Bronchial epithelial cell (primary cell): ENCODE data around the gene SLC16A11. TPM values are rescaled to one million over a fixed set of nuclear protein-coding genes. Genes with fewer than 3 reads are reported as not detected.
"Not testable (repeated sequence)": the region's sequence is repeated elsewhere in the genome, so short reads cannot be mapped to it uniquely, and the experiment has no call there.

Experiments used
- DNase-seq: peaks from one replicate; pipeline ENCODE4 v3.0.0-alpha.2; 2010; ENCODE audit warnings: low read depth
- FAIRE-seq: peaks from 2 replicates; lab custom pipeline; 2011; peaks lifted over from hg19 to GRCh38; lab: Jason Lieb, UNC
- H3K27me3 ChIP-seq: 2 replicates; pipeline ENCODE4 v1.5.1; 2011; ENCODE audit warnings: low read length; ENCODE audit not compliant: control insufficient read depth, insufficient read depth
- H3K36me3 ChIP-seq: 2 replicates; pipeline ENCODE4 v1.5.1; 2011; ENCODE audit warnings: low read length; ENCODE audit not compliant: control insufficient read depth, insufficient read depth
- H3K4me3 ChIP-seq: 2 replicates; pipeline ENCODE4 v1.5.1; 2011; ENCODE audit warnings: mild to moderate bottlenecking, low read depth, low read length, control low read depth
- total RNA-seq: library from RNA; depleted of rRNA; stranded (reverse); fragments of >200 nt; gene quantifications from 2 replicates; pipeline ENCODE4 v1.2.1, GENCODE V29; 2014
- TF ChIP-seq, protein P1 (sequence below): IDR thresholded peaks from 2 replicates; pipeline ENCODE4 v1.5.1; 2011; ENCODE audit warnings: mild to moderate bottlenecking, moderate library complexity, low read length, control low read depth, inconsistent platforms; ENCODE audit not compliant: insufficient read depth, severe bottlenecking

The SLC16A11 gene
- total RNA-seq, 1 donor from 2014 or later, result not detected

DNA sequence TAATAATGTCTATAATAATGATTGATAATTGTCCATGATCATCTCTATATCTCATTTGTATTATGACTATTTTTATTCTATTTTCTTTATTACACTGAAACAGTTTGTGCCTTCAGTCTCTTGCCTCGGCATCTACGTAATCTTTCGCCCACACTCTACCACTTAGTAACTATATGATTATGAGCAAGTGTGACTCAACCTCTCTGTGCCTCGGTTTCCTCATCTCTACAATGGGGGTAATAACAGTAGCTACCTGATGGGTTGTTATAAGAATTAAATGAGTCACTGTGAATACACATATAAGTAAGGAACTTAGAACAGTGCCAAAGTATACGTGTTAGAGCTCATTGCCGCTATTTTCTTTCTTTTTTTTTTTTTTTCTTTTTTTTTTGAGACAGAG, 3.7 kb upstream of the SLC16A11 start:
- Histone ChIP-seq H3K27me3 (peaks cover 2% of the 10 kb centered on the region), H3K4me3 (no peak overlapping the region), H3K36me3 (no peaks in the 10 kb centered on the region)
- TF ChIP-seq, protein P1, sequence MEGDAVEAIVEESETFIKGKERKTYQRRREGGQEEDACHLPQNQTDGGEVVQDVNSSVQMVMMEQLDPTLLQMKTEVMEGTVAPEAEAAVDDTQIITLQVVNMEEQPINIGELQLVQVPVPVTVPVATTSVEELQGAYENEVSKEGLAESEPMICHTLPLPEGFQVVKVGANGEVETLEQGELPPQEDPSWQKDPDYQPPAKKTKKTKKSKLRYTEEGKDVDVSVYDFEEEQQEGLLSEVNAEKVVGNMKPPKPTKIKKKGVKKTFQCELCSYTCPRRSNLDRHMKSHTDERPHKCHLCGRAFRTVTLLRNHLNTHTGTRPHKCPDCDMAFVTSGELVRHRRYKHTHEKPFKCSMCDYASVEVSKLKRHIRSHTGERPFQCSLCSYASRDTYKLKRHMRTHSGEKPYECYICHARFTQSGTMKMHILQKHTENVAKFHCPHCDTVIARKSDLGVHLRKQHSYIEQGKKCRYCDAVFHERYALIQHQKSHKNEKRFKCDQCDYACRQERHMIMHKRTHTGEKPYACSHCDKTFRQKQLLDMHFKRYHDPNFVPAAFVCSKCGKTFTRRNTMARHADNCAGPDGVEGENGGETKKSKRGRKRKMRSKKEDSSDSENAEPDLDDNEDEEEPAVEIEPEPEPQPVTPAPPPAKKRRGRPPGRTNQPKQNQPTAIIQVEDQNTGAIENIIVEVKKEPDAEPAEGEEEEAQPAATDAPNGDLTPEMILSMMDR, result no peak
- no peak for FAIRE-seq
- no peak for DNase-seq

DNA sequence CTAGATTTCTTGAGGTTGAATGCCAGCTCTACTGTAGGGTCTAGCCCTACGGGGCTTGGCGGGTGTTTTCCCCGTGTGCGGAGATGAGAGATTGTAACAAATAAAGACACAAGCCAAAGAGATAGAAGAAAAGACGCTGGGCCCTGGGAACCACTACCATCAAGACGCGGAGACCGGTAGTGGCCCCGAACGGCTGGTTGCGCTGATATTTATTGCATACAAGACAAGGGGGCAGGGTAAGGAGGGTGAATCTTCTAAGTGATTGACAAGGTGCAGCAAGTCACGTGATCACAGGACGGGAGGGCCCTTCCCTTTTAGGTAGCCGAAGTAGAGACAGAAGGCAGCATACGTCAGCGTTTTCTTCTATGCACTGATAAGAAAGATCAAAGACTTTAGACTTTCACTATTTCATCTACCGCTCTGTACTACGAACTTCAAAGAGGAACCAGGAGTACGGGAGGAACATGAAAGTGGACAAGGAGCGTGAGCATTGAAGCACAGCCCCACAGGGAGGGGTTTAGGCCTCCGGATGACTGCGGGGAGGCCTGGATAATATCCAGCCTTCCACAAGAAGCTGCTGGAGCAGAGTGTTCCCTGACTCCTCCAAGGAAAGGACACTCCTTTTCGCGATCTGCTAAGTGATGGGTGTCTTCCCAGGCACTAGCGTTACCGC, 3.0 kb upstream of the SLC16A11 start:
- DNase-seq, result peak; percentile 32
- H3K36me3 ChIP-seq, H3K27me3 ChIP-seq, FAIRE-seq, H3K4me3 ChIP-seq: not testable (repeated sequence)

DNA sequence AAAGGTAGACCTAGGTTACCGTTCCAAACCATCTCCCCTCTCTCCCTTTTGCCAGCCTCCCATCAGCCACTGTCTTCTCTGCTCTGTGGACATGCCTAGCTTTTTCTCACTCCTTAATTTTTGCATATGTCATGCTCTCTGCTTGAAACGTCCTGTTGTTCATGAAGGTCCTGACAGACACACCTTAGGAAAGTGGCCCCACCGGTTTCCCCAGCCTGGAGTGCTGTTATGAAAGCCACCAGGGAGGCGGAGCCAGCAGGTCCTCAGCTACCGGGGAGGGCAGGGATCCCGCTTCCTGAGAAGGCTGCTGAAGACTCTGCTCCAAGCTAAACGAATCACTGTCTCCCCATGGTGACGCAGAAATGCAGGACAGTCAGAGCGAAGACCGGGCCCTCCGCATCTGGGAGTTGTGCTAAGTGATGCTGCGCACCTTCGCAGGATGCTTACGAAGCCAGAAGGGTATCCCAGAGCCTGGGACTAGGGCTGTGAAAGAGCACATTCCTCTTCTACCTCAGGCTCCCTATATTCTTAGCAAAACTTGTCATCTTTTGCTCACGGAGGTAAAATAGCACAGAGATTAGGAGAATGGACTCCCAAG, 2.3 kb upstream of the SLC16A11 start:
- H3K36me3 ChIP-seq, result no peaks in the 10 kb centered on the region
- H3K4me3 ChIP-seq, result peak overlapping the region; percentile 15
- TF ChIP-seq, protein P1, result no peak
- peaks cover 2% of the 10 kb centered on the region for H3K27me3 ChIP-seq
- FAIRE-seq (peak; percentile 23), DNase-seq (peak; percentile 91)

DNA sequence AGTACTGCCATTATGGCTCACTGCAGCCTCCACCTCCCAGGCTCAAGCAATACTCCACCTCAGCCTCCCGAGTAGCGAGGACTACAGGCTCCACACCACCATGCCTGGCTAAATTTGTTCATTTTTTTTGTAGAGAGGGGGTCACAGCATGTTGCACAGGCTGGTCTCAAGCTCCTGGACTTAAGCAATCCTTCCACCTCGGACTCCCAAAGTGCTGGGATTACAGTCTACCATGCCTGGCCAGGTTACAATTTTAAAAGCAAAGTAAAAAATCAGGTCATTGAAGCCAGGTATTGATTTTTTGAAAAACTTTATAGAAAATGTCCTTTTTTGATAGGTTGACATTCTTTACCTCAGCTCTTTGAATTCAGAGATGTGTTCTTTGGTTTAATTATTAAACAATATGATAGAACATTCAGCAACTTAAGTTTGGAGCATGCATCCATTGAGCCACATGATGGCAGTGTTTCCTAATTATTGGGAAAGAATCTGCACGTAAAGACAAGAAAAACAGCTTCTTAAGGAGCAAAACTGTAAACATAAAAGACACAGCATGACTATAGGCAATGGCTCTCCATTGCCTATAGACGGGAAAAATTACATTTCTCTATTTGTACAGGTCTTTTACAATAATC, 1.7 kb upstream of the SLC16A11 start:
- FAIRE-seq (no peak), DNase-seq (peak; percentile 84)
- H3K4me3 ChIP-seq, result no peak overlapping the region
- TF ChIP-seq, protein P1, result peak; percentile 50
- no peaks in the 10 kb centered on the region for H3K36me3 ChIP-seq
- H3K27me3 ChIP-seq, result peaks cover 2% of the 10 kb centered on the region

DNA sequence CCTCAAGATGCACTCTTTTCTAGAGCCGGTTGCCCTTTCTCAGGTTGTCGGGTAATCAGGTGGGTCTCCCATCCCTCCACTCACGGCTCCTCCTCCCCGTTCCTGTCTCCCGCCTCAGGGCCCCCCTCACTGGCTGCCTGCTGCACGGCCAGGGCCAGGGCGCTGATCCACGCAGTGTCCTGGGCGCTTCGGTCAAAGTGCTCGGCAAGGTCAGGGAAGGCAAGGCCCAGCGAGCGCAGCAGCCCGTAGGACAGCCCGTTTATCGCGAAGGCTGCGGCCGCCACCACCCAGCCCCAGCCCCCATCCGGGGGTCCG, 753 bp downstream of the SLC16A11 start:
- Histone ChIP-seq H3K36me3 (no peaks in the 10 kb centered on the region), H3K4me3 (peak overlapping the region; percentile 31), H3K27me3 (peaks cover 2% of the 10 kb centered on the region)
- DNase-seq (no peak), FAIRE-seq (no peak)
- TF ChIP-seq, protein P1, result no peak

DNA sequence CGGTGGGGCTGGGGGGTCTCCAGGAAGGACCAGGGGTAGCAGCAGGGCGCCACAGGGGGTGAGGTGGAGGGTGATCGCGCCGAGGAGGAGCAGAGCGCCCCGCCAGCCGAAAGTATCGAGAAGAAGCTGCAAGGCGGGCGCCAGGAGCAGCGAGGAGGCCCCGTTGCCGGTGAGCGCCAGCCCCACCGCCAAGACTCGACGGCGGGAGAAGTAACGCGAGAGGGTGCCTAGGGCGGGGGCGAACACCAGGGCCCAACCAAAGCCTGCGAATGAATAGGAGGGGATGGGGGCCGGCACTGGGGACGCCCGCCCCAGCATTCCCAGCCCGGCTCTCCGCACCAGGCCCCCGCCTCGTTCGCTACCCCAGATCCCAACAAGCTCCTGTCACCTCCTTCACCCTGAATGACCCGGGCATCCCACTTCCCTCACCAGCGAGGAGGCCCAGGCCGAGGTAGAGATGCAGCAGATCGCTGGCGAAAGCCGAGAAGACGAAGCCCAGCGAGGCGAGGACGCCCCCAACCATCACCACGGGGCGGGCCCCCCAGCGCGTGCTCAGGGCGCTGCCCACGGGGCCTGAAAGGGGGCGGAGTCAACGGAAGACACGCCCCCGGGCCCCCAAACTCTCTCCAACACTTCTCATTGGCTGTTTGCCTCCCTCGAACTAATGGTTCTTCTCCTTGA, 1.3 kb downstream of the SLC16A11 start:
- TF ChIP-seq, protein P1, result no peak
- FAIRE-seq, result no peak
- H3K4me3 ChIP-seq, result peak overlapping the region; percentile 31

More for the DNA sequence above, 1.3 kb downstream of the SLC16A11 start:
- no peak for DNase-seq
- H3K27me3 ChIP-seq, result peaks cover 2% of the 10 kb centered on the region
- H3K36me3 ChIP-seq, result no peaks in the 10 kb centered on the region
